Endometrium (tissue), 2 donors: ENCODE measurements around the gene GFRA4.

Experiments used
- FAIRE-seq: peaks from 2 replicates; lab custom pipeline; 2012; peaks lifted over from hg19 to GRCh38; lab: Jason Lieb, UNC
- donor health status: control.
- donor health status: control.

GFRA4 gene

GRCh38 chr20:3673221-3674070, 10.2 kb upstream of the GFRA4 start:
- FAIRE-seq, result no peak

GRCh38 chr20:3672547-3673171, 9.5 kb upstream of the GFRA4 start:
- FAIRE-seq, result no peak

- FAIRE-seq, result no peak
Measured at GRCh38 chr20:3671986-3672546, 8.9 kb upstream of the GFRA4 start.

- no peak for FAIRE-seq
Measured at GRCh38 chr20:3670945-3671344, 7.7 kb upstream of the GFRA4 start.

GRCh38 chr20:3670511-3670910, 7.3 kb upstream of the GFRA4 start:
- no peak for FAIRE-seq

GRCh38 chr20:3669710-3670367, 6.6 kb upstream of the GFRA4 start:
- FAIRE-seq, result no peak

- no peak for FAIRE-seq
Measured at GRCh38 chr20:3667434-3668037, 4.3 kb upstream of the GFRA4 start.

- no peak for FAIRE-seq
Measured at GRCh38 chr20:3663858-3664257, 659 bp upstream of the GFRA4 start.

GRCh38 chr20:3661814-3662665, 1.2 kb downstream of the GFRA4 start:
- FAIRE-seq, result no peak

- no peak for FAIRE-seq
Measured at GRCh38 chr20:3661060-3661813, 2.0 kb downstream of the GFRA4 start.

GRCh38 chr20:3660262-3661059, 2.7 kb downstream of the GFRA4 start:
- FAIRE-seq, result no peak

GRCh38 chr20:3659492-3660261, 3.5 kb downstream of the GFRA4 start:
- FAIRE-seq, result no peak

- FAIRE-seq, result no peak
Measured at GRCh38 chr20:3658716-3659491, 4.3 kb downstream of the GFRA4 start.

GRCh38 chr20:3658019-3658715, 5.0 kb downstream of the GFRA4 start:
- no peak for FAIRE-seq

GRCh38 chr20:3655131-3655405, 8.1 kb downstream of the GFRA4 start:
- no peak for FAIRE-seq

- FAIRE-seq, result no peak
Measured at GRCh38 chr20:3654326-3655130, 8.7 kb downstream of the GFRA4 start.

- no peak for FAIRE-seq
Measured at GRCh38 chr20:3653921-3654320, 9.3 kb downstream of the GFRA4 start.
